ENCODE results near the gene BRI3. TPM values are rescaled to one million over a fixed set of nuclear protein-coding genes. Genes with fewer than 3 reads are reported as not detected.

Gene BRI3
- total RNA-seq, 1 donor, result 95.9 TPM

DNA sequence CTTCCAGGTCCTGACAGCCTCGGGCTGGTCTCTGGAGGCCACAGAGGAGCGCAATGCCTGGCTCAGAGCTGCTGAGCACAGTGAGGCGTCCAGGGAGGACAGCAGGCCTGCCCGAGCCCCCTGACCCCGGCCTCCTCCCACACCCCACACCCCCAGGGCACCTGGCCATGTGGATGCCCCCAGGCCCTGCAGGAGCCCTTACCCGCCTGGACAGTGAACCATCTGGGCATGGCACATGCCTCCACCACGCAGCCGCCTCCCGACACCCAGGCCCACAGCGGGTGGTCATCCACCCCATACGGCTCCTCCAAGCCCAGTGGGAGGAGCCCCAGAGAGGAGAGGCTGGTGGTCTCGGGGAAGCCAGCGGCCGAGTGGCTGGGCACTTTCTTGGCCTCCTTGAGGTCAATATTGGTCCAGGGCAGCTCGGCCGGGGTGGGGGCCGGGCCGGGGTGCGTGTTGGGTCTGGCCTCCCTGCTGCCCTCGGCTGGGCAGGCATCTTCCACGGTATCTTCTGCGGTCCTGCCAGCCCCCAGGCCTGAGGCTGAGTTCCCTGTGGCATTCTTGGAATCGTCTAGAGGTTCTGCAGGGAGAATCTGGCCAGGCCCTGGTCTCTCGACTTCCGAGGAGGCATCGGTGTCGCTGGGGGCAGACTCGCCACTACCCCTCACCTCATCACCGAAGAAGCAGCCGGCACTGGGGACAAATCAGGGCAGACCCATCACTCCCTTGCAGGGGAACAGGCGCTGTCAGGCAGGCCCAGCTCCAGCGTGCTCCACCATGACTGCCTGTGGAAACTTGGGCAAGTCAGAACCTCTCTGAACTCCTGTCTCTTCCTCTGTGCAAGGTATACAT is 48.0 kb upstream of the BRI3 start:
- DNase-seq (ENCODE audit: insufficient read length, low spot score, missing footprints), result peak; percentile 81
- H4K20me1 ChIP-seq (ENCODE audit: insufficient read depth, low read length), result no peaks in the 10 kb centered on the region
- no peak overlapping the region for H3K4me3 ChIP-seq (ENCODE audit: insufficient read depth, low read length)
- no peak for TF ChIP-seq CTCF (IDR thresholded peaks at IDR 0.05; ENCODE audit: extremely low read depth, low read depth, low read length)
- H3K4me2 ChIP-seq (ENCODE audit: insufficient read depth, low read length), result no peak overlapping the region
- no peaks in the 10 kb centered on the region for H3K27me3 ChIP-seq (ENCODE audit: insufficient read depth, low read length)
- no peaks in the 10 kb centered on the region for H3K4me1 ChIP-seq (ENCODE audit: insufficient read depth, low read length)
- H3K36me3 ChIP-seq (ENCODE audit: insufficient read depth, low read length), result peaks cover 15% of the 10 kb centered on the region
- no peaks in the 10 kb centered on the region for H3K9me3 ChIP-seq (ENCODE audit: low read depth, low read length)
- no peaks in the 10 kb centered on the region for H3K79me2 ChIP-seq (ENCODE audit: insufficient read depth, low read length)
- H3K27ac ChIP-seq (ENCODE audit: low read depth, low read length), result no peak overlapping the region
- no peak overlapping the region for H2AFZ ChIP-seq (ENCODE audit: low read length)

- Histone ChIP-seq H3K27ac (ENCODE audit: low read depth, low read length) (no peak overlapping the region), H3K9me3 (ENCODE audit: low read depth, low read length) (no peaks in the 10 kb centered on the region), H4K20me1 (ENCODE audit: insufficient read depth, low read length) (no peaks in the 10 kb centered on the region), H2AFZ (ENCODE audit: low read length) (no peak overlapping the region), H3K4me3 (ENCODE audit: insufficient read depth, low read length) (no peak overlapping the region), H3K79me2 (ENCODE audit: insufficient read depth, low read length) (no peaks in the 10 kb centered on the region), H3K4me2 (ENCODE audit: insufficient read depth, low read length) (no peak overlapping the region), H3K36me3 (ENCODE audit: insufficient read depth, low read length) (peaks cover 10% of the 10 kb centered on the region), H3K27me3 (ENCODE audit: insufficient read depth, low read length) (no peaks in the 10 kb centered on the region), H3K4me1 (ENCODE audit: insufficient read depth, low read length) (no peaks in the 10 kb centered on the region)
- DNase-seq (ENCODE audit: insufficient read length, low spot score, missing footprints), result peak; percentile 77
- peak; percentile 12 for TF ChIP-seq CTCF (IDR thresholded peaks at IDR 0.05; ENCODE audit: extremely low read depth, low read depth, low read length)
Measured at GRCh38 chr7:98234429-98235147, 46.9 kb upstream of the BRI3 start.

DNA sequence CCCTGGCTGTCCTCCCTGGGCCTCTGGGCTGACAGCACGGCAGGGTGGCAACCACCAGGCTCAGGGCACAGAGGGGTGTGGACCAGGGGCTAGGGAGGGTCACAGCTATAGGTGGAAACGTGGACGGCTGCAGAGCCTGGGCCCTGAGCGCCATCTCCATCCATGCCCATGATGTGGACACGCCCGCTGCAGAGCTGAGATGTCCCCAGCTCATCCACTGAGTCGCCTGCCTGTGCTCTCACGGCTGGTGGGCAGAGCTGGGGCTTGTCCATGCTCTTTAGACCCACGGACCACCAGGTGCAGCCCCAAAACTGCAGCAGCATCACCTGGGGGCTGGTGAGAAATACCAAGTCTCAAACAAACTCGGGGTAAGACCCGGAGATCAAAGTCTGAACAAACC is 45.6 kb upstream of the BRI3 start:
- H3K79me2 ChIP-seq (ENCODE audit: insufficient read depth, low read length), result no peaks in the 10 kb centered on the region
- H4K20me1 ChIP-seq (ENCODE audit: insufficient read depth, low read length), result no peaks in the 10 kb centered on the region
- no peaks in the 10 kb centered on the region for H3K4me1 ChIP-seq (ENCODE audit: insufficient read depth, low read length)
- TF ChIP-seq CTCF (IDR thresholded peaks at IDR 0.05; ENCODE audit: extremely low read depth, low read depth, low read length), result no peak
- H3K4me2 ChIP-seq (ENCODE audit: insufficient read depth, low read length), result no peak overlapping the region
- no peak overlapping the region for H3K4me3 ChIP-seq (ENCODE audit: insufficient read depth, low read length)
- H3K36me3 ChIP-seq (ENCODE audit: insufficient read depth, low read length), result peaks cover 16% of the 10 kb centered on the region
- H3K27ac ChIP-seq (ENCODE audit: low read depth, low read length), result no peak overlapping the region
- H3K9me3 ChIP-seq (ENCODE audit: low read depth, low read length), result no peaks in the 10 kb centered on the region
- H2AFZ ChIP-seq (ENCODE audit: low read length), result no peak overlapping the region
- no peaks in the 10 kb centered on the region for H3K27me3 ChIP-seq (ENCODE audit: insufficient read depth, low read length)
- peak; percentile 31 for DNase-seq (ENCODE audit: insufficient read length, low spot score, missing footprints)
